Stimulated activated CD4-positive, alpha-beta T cell treated with anti-CD3 and anti-CD28 coated beads, TNF-alpha, amount 100 ng/mL, for 1 hour (primary cell): ENCODE measurements around the gene NRIP1.
"Not testable (repeated sequence)": the region's sequence is repeated elsewhere in the genome, so short reads cannot be mapped to it uniquely, and the experiment has no call there.

Experiments used
- DNase-seq, 3 donors: peaks; one replicate each; pipeline ENCODE4 v3.0.0-alpha.2; 2020; ENCODE audit warnings: low read depth in 3 of 3, low spot score in 1 of 3

Gene NRIP1

DNA sequence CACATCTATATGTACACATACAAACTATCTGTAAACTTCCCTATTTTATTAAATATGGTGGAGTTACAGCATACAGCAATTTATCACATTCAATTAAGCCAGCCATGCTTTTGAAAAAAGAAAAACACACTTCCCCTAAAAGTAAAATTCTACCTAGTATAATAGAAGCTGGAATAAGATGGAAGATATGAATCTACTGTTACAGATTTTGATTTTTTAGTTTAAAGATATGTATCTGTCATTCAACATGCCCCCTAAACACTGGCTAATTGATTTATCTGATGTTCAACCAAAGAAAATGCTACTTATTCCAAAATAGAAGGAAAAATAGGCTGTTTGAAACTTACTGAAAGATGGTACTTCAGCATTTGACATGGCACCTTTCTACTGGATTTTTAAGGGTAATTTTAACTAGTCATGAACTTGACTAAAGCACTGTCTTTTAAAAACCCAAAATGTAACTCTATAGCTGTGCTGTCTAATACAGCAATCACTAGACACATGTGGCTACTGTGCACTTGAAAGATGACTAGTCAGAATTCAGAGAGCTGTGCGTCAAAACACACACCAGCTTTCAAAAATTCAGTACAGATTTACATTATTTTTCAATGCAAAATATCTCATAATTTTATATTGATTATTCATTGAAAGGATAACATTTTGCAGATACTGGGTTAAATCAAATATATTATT is 25.0 kb downstream of the NRIP1 start:
- no peak for DNase-seq

DNA sequence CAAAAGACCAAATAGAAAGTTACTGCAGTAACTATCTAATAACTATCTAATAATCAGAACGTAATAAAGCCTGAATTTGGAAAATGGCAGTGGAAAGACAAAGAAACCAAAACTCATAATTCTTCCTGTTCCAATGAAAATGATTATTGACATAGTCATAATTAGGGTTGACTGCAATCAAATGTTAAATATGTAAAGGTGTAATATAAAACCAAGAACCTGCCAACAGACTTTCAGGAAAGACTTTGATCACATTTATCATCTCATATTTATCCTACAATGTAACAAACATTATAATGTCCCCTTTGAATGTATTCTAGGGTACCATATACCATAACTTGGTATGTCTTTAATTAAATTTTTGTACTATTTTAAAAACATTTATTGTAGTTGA is 26.9 kb downstream of the NRIP1 start:
- no peak for DNase-seq

DNA sequence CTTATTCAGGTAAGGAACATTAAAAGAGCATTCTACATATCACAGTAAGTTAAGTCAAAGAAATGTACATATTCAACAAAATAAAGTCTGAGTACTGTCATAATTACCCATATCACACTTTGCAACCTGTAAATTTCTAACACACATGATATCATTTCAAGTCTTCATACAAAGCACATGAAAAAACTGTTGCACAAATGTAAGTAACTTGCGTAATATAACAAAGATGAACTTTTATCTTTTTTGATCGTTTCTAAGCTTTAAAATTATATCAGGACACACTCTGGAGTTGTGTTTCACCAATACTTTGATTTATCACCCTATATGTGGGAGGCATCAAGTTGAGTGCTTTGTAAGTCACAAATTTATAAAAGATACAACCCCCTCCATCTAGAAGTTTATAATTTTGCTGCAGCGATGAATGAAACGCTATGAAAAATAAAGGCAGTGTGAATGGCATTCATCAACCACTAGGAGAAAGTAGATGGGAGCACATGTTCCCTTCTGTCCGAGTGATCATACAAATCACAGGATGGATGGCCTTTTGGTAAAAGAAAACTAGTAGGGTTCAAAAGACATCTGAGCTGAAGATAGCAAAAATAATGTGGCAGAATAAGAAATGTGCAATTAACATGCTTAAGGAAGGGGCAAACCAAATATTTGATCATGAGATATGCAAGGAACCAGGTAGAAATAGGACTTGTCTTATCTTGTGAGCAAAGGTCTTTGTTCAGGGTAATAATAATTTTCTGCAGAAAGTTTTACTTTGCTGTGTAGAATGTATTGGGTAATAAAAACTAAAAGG is 27.5 kb downstream of the NRIP1 start:
- DNase-seq = no peak

DNA sequence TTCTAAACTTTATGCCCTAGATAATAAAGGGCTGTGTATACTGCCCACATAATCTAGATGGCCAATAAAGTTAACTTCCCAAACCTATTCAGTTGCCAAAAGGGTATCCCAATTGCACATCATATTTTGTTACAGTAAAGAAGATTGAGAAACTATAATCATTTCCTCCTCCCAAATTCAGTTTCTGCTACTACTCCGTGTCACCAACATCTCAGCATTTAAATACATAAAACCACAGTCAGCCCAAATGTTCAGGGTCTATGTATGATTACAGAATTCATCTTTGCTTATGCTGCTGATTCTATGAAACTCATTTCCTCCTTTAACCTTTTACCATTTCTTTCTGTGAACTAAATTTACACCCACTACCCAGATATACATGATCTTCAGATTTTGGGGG is 28.6 kb downstream of the NRIP1 start:
- no peak for DNase-seq

DNA sequence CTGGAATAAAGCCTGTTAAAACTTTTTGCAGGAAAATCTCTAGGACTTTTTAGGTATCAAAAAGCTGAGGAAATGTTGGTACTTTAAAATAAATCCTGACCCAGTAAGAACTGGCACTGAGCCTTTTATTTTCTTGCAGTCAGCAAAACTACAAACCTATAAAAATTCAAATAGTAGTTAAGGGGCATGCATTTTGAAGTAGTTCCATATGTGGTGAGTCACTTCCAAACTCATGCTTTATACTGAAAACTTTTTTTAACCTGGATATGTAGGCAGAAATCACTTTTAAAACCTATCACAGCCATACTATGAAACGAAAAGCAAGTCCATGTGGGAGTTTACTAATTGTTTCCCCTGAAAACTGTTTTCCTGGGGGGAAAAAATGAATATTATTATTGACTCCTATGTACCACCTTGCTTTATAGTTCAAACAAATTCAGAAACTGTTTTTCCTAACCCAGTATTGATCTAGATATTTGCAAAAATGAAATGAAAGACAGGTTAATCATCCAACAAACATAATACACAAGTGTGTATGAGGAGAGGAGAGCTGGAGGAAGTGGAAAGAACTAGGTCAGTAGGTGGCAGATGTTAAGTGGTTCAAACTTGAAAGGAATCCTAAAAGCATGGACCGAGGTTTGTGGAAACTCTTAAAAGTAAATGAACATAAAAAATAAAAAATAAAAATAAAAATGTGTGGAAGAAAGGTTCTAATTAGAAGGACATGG is 30.5 kb downstream of the NRIP1 start:
- DNase-seq = no peak

DNA sequence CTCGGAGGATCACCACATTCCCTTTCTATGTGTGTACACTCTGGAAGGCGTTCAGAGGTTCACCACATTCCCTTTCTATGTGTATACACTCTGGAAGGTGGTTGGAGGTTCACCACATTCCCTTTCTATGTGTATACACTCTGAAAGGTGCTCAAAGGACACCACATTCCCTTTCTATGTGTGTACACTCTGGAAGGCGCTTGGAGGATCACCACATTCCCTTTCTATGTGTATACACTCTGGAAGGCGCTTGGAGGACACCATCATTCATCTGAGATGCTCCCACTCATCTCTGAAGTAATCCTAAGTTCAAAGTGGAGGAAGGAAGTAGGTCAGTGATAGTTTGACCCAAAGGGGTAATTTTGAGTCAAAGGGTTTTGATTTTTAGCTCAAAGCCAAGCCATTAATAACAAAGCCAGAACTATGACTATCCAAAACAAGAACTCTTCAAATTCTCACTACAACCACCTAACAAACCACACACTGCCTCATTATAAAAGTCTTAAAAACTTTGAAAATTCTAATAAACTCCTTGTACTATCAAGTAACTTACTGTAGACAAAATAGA is 32.9 kb downstream of the NRIP1 start:
- DNase-seq = no peak

DNA sequence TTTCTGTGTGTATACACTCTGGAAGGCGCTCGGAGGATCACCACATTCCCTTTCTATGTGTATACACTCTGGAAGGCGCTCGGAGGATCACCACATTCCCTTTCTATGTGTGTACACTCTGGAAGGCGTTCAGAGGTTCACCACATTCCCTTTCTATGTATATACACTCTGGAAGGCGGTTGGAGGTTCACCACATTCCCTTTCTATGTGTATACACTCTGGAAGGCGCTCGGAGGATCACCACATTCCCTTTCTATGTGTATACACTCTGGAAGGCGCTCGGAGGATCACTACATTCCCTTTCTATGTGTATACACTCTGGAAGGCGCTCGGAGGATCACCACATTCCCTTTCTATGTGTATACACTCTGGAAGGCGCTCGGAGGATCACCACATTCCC is 33.4 kb downstream of the NRIP1 start:
- not testable (repeated sequence) for DNase-seq

DNA sequence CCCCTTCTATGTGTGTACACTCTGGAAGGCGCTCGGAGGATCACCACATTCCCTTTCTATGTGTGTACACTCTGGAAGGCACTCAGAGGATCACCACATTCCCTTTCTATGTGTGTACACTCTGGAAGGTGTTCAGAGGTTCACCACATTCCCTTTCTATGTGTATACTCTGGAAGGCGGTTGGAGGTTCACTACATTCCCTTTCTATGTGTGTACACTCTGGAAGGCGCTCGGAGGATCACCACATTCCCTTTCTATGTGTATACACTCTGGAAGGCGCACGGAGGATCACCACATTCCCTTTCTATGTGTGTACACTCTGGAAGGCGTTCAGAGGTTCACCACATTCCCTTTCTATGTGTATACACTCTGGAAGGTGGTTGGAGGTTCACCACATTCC is 33.9 kb downstream of the NRIP1 start:
- not testable (repeated sequence) for DNase-seq

DNA sequence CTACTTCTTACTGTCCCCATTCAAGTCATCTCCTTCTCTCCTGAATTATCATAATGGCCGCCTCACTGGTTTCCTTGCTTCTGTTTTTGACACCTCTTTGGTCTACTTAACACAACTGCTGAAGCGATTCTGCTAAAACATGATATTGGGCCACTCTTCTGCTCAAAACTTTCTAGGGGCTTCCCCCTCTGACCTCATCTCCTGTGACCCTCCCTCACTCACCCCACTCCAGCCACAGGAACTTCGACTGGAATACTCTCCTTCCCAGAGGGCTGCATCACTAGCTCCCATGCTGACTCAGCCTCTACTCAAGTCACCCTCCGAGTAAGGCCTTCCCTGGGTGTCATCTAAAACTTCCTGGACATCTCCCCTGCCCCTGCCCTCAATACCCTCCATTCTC is 35.7 kb downstream of the NRIP1 start:
- DNase-seq = no peak

DNA sequence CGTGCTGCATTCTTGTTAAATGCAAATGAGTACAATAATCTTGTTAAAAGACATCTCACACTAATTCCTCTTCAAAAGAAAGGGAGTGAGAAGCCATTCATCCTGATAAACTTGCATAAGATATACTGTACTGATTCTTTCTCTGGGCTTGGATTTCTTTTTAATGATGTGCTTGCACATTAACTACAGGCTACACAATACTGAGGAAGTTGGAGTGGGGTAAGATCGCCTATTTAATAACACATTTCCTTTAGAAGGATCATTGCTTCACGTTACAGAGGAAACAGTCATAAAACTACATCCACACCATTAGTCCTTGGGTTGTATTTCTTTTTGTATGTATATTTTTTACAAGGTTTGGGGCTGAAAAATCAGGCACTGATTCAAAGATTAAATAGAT is 36.6 kb downstream of the NRIP1 start:
- DNase-seq = no peak

DNA sequence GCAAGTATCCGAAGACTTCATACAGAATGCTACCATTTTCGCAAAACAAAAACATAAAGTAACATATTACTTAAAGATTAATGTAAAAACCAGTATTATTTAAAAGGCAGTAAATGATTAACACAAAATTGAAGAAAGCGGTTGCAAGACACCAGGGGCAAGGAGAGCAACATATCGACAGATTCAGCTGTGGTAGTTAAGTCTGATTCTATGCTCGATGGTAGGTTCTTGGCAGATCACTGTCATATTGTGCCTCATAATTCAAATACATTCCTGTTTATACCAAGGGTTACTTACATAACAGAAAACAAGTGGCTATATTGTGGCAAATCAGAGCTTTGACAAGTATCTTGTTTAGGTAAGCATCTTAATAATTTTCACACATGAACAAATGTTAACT is 37.7 kb downstream of the NRIP1 start:
- DNase-seq = no peak

DNA sequence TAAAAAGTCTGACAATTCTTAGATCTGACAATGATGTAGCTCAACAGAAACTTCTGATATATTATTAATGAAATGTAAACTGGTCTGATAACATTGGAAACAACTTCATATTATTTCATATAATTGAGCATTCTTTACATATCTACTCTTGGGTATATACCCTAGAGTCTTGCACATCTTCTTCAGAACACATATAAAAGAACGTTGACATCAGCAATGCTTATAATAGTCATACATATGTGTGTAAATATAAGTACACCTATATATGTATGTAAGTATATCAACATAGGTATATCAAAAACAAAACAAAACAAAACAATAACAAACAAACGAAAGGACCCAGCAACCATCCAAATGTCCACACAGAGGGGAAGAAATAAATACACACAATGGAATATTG is 38.4 kb downstream of the NRIP1 start:
- DNase-seq = no peak

DNA sequence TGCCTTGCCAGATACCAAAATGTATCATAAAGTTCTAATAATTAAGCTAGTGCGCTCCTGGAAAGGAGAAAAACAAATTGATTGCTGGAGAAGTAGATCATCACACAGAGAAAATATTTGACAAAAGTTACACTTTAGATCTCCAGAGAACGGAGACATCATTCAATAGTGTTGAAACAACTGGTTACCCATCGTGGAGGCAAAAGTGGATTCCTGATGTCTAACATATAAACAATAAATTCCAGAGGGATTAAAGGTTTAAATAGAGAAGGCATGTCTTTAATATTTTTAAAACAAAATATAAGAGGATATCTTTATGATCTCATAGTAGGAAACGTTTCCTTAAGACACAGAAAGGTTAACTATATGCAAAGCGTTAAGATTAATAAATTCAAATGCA is 41.0 kb downstream of the NRIP1 start:
- DNase-seq = no peak

DNA sequence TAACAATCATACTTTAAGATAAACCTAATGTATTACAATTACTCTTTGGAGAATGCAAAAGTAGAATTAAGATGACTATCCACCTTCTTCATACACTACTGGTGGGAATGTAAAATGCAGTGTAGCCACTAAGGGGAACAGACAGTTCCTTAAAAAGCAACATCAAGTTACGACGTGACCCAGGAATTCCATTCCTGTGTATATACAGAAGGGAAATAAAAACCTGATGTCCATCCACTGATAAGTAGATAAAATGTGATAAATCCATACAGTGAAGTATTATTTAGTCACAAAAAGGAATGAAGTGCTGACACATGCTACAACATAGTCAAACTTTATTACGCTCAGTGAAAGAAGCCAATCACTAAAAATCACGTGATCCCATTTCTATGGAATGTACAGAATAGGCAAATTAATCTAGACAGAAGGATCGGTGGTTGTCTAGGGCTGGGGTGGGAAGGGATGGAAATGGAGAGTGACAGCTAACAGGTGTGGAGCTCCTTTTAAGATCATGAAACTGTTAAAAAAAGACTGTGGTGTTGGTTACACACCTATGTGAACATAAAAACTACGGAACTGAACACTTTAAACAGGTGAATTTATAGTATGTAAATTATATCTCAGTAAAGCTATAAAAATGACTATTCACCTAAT is 42.1 kb downstream of the NRIP1 start:
- DNase-seq = no peak

DNA sequence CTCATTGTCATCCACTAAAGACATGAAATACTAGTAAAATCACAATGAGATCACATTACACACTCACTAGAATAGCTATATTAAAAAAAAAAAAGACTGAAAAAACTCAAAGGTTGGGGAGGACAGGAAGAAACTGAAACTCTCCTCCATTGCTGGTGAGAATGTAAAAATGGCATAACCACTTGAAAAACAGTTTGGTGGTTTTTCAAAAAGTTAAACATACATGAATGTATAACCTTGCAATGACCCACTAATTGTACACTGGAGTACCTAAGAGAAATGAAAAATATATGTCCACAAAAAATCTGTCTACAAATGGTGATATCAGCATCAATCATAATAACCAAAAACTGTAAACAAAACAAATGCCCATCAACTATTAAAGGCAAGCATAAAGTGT is 44.0 kb downstream of the NRIP1 start:
- DNase-seq = no peak

DNA sequence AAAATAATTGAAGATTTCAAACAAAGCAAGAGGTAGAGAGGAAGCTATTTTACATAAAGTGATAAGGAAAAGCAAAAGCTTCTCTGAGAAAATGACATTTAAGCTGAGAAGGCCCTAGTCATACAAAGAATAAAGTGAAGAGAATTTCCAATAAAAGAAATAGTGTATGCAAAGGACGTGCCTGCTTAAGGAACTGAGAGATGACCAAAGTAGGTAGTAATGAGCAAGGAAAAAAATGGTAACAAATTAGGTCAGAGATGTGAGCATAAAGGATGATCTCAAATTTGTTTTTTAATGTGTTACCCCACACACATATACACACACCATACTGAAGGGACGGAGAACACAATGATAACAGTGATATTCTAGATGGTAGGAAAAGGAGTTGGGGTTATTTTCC is 46.4 kb downstream of the NRIP1 start:
- no peak for DNase-seq

DNA sequence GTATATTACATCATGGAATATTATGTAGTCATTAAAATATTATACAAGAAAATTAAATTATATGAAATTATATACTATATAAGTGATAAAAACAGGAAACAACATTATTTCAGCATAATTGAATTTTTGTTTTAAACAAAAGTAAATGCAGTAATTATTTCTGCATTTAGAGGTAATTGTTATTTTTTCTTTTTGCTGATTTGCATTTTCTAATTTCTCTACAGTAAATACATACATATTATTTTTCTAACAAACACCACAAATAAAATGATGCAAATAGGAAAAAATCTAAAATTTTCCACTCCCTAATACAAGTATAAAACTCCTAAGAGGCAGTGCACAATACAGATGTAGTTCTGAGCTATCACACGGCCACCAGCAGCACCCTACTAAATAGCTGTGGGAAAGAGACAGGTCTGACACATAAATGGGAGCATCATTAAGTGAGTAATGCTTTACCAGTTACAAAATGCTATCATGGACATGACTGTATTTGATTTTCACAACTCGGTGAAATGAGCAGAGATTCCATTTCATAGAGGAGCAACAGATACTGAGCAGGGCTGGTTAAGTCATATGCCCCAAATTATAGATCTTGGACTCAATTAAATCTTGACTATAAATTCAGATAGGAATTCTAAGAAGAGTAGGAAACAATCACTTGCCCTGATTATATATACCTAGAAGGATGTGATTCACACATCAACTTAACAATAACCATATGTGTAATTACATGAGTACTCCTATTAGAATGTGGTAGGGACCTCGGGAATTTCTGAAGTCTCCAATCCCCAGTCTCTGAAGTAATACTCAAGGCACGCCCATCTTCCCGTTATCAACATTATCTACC is 49.0 kb downstream of the NRIP1 start:
- no peak for DNase-seq

DNA sequence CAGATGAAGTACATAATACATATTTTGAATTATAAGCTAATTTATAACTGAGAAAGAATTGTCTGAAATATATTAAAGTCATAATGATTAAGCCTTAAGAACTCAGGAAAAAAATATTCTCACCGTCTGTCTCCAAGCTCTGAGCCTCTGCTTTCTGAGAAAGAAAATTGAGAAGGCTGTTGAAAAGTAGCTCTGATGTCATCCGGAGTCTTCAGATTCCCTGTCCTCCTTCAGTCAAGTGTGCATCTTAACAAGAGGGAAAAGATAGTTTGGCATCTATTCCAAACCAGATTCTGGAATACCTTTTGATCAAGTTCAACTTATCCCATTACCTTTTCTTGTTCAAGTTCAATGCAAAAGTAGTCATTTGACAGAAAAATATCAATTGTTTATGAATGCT is 50.6 kb downstream of the NRIP1 start:
- no peak for DNase-seq

DNA sequence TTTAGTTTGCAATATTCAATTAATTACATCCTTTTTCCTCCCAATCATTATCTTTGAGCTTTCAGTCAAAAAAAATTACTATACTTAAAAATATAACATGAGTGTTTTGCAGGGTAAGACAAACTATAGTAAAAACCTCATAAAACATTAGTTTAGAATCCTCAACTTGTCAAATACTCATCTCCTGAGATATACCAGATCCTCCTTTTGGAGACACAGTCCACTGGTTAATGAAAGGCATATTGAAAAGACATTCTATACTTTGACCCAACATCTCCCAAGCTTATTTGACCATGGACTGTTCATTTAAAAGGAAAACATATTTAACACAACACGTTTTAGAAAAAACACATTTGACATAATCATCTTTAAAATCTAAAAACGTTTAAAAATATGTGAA is 52.8 kb downstream of the NRIP1 start:
- DNase-seq = no peak

DNA sequence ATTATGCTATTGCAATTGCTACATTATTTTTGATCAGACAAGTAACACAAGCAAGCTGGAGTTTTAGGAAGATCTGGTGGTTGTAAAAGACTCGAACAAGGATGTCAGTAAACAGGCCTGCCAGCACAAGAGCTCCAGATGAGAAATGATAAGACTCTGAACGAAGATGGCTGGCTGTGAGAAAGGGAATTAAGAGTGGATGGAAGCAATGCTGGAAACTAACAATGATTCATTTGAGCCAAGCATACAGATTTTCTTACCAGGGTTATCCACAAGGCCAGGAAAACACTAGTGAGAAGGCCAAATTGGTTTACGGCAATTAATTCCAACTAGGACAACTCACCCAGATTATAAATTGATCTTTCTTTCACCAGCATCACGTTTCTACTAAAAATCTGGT is 54.2 kb downstream of the NRIP1 start:
- no peak for DNase-seq
